ENCODE results near the gene IFNL2.
A peak's percentile ranks its signal among the peaks of the same experiment; 100 is the strongest.

IFNL2 gene

DNA sequence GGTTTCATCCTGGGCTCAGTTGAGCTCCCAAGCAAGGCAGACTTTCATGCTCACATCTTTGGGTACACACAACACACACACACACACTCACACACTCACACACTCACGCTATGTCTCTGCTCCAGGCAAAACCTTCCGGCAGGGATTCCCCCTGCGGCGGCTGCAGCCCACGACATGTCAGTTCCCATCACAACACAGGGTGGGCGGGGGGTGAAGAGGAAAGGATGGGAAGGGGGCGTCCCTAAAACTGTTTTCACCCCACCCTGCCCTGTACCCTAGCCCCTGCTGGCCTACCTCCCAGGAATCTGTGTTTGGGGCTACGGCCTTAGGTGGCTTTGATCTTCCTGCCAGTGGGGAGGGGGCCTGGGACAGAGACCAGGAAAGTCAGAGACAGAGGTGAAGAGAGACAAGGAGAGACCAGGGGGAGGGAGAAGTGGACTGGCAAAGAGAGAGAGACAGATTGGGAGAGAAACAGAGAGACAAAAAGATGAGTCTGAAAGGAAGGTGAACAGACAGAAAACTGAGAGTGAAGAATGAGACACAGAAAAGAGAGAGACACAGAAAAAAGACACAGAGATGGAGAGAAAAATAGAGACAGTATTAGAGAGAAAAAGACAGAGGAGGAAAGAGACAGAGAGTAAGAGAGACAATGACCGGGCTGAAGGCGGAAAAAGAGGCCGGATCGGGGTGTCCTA, 48.6 kb downstream of the IFNL2 start:
- Histone ChIP-seq H3K4me3 (ENCODE audit: low read length, poor library complexity, severe bottlenecking) (no peak overlapping the region), H3K9ac (ENCODE audit: low read depth, low read length, poor library complexity, severe bottlenecking) (no peak overlapping the region), H2AFZ (ENCODE audit: low read length) (no peak overlapping the region), H3K79me2 (ENCODE audit: insufficient read depth, low read length) (peaks cover 29% of the 10 kb centered on the region; the same call in 1 of the 2 replicates), H3K9me2 (replicated peaks; ENCODE audit: low read depth, low read length) (no peaks in the 10 kb centered on the region), H3K9me3 (ENCODE audit: insufficient read depth, low read depth, low read length) (no peaks in the 10 kb centered on the region), H3F3A (ENCODE audit: low read depth) (no peaks in the 10 kb centered on the region), H3K36me3 (ENCODE audit: insufficient read depth, low read length) (peaks cover 7% of the 10 kb centered on the region; the same call in 1 of the 2 replicates), H4K20me1 (ENCODE audit: insufficient read depth, low read length, poor library complexity, severe bottlenecking) (peaks cover 6% of the 10 kb centered on the region), H3K4me1 (ENCODE audit: insufficient read depth, low read length, poor library complexity, severe bottlenecking) (peaks cover 22% of the 10 kb centered on the region), H3K27me3 (ENCODE audit: insufficient read depth, low read length, poor library complexity, severe bottlenecking) (no peaks in the 10 kb centered on the region), H3K4me2 (ENCODE audit: low read depth, low read length, poor library complexity, severe bottlenecking) (no peak overlapping the region)
- TF ChIP-seq EZH2phosphoT487 (IDR thresholded peaks at IDR 0.05; ENCODE audit: borderline replicate concordance) = no peak

DNA sequence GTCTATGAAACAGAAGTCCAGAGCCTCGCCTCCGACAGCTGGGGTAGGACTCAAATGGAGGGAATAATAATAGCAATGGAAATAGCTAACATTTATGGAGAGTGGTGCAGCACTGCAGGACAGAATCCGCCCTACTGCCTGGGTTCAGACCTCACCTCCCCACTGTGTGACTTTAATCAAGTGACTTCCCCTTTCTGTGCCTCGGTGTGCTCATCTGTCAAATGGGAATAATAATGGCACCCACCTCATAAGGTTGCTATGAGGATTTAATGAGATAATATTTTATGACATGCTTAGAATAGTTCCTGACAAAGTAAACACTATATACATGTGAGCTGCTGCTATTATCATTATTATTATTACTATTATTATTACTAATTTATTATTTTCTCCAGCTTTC, 49.3 kb downstream of the IFNL2 start:
- no peaks in the 10 kb centered on the region for H3K27me3 ChIP-seq (ENCODE audit: insufficient read depth, low read length, poor library complexity, severe bottlenecking)
- H3K9me3 ChIP-seq (ENCODE audit: insufficient read depth, low read depth, low read length) = no peaks in the 10 kb centered on the region
- H3K9me2 ChIP-seq (replicated peaks; ENCODE audit: low read depth, low read length) = no peaks in the 10 kb centered on the region
- H3K4me2 ChIP-seq (ENCODE audit: low read depth, low read length, poor library complexity, severe bottlenecking) = no peak overlapping the region
- H3F3A ChIP-seq (ENCODE audit: low read depth) = no peaks in the 10 kb centered on the region
- H3K4me3 ChIP-seq (ENCODE audit: low read length, poor library complexity, severe bottlenecking) = no peak overlapping the region
- peaks cover 29% of the 10 kb centered on the region; the same call in 1 of the 2 replicates for H3K79me2 ChIP-seq (ENCODE audit: insufficient read depth, low read length)
- H2AFZ ChIP-seq (ENCODE audit: low read length) = no peak overlapping the region
- peaks cover 7% of the 10 kb centered on the region; the same call in 1 of the 2 replicates for H3K36me3 ChIP-seq (ENCODE audit: insufficient read depth, low read length)
- peaks cover 22% of the 10 kb centered on the region for H3K4me1 ChIP-seq (ENCODE audit: insufficient read depth, low read length, poor library complexity, severe bottlenecking)
- H3K9ac ChIP-seq (ENCODE audit: low read depth, low read length, poor library complexity, severe bottlenecking) = no peak overlapping the region
- H4K20me1 ChIP-seq (ENCODE audit: insufficient read depth, low read length, poor library complexity, severe bottlenecking) = peaks cover 6% of the 10 kb centered on the region
- TF ChIP-seq EZH2phosphoT487 (IDR thresholded peaks at IDR 0.05; ENCODE audit: borderline replicate concordance) (no peak), CTCF (conservative IDR thresholded peaks at IDR 0.05; ENCODE audit: low read length) (no peak)

DNA sequence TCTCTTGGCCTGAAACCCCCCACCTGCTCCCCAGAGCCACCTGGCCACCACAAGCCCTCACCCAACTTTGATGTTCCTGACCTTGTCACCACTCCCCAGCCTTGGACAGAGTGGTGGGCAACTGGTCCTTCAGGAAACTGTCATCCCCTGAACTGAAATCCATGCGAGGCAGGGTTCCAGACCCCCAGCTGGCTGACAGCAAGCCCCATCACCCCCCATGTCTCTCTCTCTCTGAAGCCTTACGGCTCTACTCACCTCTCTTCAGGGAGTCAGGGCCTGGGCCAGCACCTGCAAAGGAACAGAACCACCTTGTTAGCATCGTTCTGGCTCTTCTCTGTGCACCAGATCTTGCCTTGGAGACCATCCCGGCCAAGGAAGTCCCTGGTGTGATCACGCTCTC, 49.9 kb downstream of the IFNL2 start:
- H3K4me1 ChIP-seq (ENCODE audit: insufficient read depth, low read length, poor library complexity, severe bottlenecking) = peaks cover 22% of the 10 kb centered on the region
- no peak overlapping the region for H3K9ac ChIP-seq (ENCODE audit: low read depth, low read length, poor library complexity, severe bottlenecking)
- no peaks in the 10 kb centered on the region for H3F3A ChIP-seq (ENCODE audit: low read depth)
- H2AFZ ChIP-seq (ENCODE audit: low read length) = no peak overlapping the region
- peaks cover 6% of the 10 kb centered on the region for H4K20me1 ChIP-seq (ENCODE audit: insufficient read depth, low read length, poor library complexity, severe bottlenecking)
- H3K9me3 ChIP-seq (ENCODE audit: insufficient read depth, low read depth, low read length) = no peaks in the 10 kb centered on the region
- H3K4me2 ChIP-seq (ENCODE audit: low read depth, low read length, poor library complexity, severe bottlenecking) = peak overlapping the region; percentile 86
- H3K9me2 ChIP-seq (replicated peaks; ENCODE audit: low read depth, low read length) = no peaks in the 10 kb centered on the region
- no peaks in the 10 kb centered on the region for H3K27me3 ChIP-seq (ENCODE audit: insufficient read depth, low read length, poor library complexity, severe bottlenecking)
- H3K4me3 ChIP-seq (ENCODE audit: low read length, poor library complexity, severe bottlenecking) = no peak overlapping the region
- H3K36me3 ChIP-seq (ENCODE audit: insufficient read depth, low read length) = peaks cover 7% of the 10 kb centered on the region; the same call in 1 of the 2 replicates
- H3K79me2 ChIP-seq (ENCODE audit: insufficient read depth, low read length) = peaks cover 26% of the 10 kb centered on the region; the same call in 1 of the 2 replicates
- TF ChIP-seq CTCF (conservative IDR thresholded peaks at IDR 0.05; ENCODE audit: low read length) (no peak), EZH2phosphoT487 (IDR thresholded peaks at IDR 0.05; ENCODE audit: borderline replicate concordance) (no peak)
